ENCODE measurements around the gene AUTS2.

The AUTS2 gene

DNA sequence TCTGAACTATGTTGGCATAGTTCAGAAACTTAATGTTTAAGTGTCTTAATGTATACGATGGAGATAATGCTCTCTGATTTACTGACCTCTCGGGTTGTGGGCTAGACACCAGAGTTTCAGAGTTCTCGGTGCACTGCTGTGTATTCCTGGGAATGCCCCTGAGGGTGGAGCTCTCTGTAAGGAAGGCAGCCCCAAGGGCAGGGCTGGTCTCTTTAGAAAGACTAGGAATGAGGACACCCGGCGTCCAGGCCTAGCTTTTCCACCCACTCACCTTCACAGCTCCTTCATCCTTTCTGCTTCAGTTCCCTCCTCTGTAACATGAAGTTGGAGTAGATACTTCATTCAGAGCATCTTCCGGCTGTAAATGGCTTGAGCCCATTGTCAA, 997.1 kb downstream of the AUTS2 start:
- DNase-seq (ENCODE audit: extremely low spot score, insufficient read length, low read depth) (no peak), FAIRE-seq (no peak)

DNA sequence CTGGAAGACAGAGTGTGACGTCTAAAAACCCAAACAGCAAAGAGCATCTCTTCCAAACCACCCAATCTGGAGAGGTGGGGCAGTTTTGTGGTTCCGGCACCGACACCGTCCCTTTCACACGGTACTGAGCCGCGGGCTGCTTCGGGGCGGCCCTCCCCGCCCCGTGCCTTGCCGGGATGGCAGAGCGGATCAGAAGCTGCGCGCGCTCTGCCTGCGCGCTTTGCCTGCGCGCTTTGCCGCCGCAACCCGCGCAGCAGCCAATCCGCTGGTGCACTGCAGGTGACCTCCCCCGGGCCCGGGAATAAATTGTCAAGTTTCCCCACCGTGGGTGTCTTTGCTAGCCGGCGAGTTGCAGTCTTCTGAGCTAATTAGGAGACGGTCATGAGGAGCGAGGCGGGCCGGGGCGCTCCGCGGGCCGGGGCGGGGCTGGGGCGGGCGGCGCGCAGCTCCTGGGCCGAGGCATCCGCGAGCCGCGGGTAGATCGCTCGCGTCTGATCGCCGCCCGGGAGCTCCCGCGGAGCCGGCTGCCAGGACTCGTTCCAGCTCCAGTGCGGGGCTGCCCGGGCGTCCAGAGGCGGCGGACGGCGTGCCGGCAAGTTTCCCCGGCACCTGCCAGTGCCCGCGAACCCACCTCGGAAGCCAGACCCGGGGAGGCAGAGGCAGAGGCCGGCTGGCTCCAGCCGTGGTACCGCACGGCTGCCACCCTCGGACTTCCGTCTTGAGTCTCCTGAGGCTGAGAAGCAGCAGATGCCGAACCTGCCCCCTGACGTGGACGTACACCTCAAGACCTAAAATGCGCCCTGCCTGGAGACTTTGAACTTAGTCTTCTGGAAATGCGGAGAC, 997.7 kb downstream of the AUTS2 start:
- FAIRE-seq (no peak), DNase-seq (ENCODE audit: extremely low spot score, insufficient read length, low read depth) (no peak)

DNA sequence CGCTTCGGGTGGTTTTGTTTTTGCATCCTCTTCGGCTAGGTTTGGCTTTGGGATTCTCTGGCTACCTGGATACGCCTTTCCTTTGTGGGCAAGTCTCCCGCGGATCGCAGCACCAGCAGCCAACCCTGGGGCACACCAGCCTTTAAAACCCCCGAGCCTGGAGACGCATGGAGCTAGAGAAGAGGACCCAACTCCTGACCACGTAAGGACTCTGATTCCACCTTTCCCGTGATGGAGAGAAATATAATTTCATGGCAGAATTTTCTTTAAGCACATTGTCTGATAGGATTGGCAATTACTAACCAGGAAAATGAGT, 998.3 kb downstream of the AUTS2 start:
- DNase-seq (ENCODE audit: extremely low spot score, insufficient read length, low read depth), result no peak
- FAIRE-seq, result no peak

DNA sequence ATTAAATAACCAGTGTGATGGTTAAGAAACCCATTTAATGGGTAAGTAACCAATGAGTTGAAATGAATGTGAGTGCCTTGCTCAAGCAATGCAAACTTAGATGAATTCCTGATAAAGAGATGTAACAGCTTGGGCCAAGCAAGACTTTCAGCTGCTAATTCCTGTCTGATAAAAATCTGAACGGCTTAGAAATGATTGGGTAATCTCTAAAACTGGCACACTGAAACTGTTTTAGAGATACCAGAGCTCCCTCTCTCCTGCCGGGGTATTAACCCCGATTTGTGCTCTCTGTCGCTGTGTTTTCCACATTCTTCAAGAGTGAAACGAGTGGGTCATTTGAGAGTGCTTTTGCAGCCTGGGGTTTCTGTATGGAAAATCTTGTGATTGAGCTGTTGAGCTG, 998.8 kb downstream of the AUTS2 start:
- DNase-seq (ENCODE audit: extremely low spot score, insufficient read length, low read depth) (no peak), FAIRE-seq (no peak)

DNA sequence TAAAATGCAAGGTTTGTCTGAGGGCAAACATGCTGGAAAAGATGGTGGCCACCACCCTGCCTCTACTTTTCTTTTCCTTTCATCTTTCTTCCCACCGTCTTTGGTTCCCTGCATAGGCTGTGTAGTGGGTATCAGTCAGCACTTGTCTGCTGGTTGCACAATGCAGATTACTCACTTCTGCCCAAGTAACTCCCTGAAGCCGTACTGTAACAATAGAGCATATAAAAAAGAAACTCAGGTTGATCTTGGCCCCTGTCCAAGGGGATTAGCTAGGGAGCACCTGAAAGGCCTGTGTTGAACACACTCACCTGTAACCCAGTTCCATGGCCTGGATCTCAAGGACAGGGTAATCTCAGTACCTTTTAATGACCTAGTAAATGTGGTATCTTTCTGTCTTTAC, 1000.7 kb downstream of the AUTS2 start:
- DNase-seq (ENCODE audit: extremely low spot score, insufficient read length, low read depth), result no peak
- no peak for FAIRE-seq

DNA sequence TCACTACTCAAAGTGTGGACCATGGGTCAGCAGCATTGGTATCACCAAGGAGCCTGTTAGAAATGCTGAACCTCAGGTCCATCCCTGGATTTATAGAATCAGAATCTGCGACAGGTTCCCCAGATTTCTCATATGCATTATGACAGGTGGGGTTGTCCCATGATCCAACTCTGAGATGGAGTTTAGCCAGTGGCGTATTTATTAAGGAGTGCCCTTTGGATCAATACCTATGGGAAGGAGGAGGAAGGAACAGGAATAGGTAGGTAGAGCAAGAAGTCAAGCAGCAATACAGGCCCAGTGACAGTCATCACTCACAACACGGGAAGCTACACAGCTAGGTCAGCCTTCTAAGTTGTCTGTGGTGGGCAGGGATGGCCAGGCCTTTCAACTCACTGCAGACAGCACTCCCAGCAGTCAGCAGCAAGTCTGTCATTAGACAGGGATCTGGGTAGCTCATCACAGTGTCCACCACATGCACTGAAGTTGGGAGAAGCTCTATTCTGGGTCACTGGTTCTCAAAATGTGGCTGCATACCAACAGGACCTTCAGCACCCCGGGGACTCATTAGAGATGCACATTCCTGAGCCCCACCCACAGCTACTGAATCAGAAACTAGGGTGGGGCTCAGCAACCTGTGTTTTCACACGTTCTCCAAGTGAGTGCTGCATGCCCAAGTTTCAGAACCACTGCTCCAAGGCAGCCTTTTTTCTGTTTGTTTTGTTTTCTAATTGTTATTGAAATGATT, 1001.3 kb downstream of the AUTS2 start:
- FAIRE-seq (no peak), DNase-seq (ENCODE audit: extremely low spot score, insufficient read length, low read depth) (no peak)

DNA sequence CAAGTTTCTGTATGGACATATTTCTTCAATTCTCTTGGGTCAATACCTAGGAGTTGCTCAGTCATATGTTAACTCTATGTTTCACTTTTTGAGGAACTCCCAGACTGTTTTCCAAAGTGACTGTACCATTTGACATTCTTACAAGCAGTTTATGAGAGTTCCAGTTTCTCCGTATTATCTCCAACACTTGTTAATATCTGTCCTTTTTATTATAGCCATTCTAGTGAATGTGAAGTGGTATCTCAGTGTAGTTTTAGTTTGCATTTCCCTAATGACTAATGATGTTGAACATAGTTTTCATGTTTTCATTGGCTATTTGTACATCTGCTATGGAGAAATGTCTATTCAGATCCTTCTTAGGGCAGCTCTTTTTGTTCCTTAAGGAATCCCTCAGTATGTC, 1002.7 kb downstream of the AUTS2 start:
- FAIRE-seq, result no peak
- no peak for DNase-seq (ENCODE audit: extremely low spot score, insufficient read length, low read depth)

DNA sequence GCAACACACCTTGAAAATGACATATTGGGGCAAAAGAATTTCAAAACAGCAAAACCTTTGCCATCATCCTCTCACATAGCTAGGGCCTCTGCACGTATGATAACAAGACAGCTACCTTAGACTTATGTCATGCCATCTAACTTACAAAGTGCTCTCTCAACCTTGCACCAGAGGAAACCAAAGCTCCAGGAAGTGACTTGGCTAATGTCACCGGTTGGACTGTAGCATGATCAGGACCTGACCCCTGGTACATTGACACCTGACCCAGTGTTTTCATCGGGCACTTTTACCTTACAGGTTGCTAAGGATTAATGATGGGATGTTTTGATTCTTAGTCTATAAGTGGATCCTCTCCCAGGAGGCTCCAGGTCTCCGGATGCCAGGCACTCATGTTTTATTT, 1003.8 kb downstream of the AUTS2 start:
- no peak for DNase-seq (ENCODE audit: extremely low spot score, insufficient read length, low read depth)
- no peak for FAIRE-seq

DNA sequence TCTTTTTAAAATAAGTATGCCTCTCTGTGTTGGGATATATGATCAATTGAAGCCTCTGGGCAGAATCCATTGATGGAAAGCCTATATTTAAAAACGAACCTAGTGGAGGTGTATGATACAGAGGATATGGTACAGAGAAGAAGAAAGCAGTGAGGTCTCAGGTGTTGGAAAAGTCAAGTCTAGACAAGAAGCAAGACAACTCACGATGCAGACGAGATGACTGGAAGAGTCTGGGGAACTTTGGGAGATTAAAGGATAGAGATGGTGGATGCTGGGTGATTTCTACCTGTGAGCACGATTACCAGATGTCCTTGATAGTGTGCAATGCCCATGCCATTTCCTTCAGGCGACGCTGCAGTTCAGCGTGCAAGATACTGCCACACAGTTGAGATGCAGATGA, 1009.0 kb downstream of the AUTS2 start:
- FAIRE-seq, result no peak
- DNase-seq (ENCODE audit: extremely low spot score, insufficient read length, low read depth), result no peak

DNA sequence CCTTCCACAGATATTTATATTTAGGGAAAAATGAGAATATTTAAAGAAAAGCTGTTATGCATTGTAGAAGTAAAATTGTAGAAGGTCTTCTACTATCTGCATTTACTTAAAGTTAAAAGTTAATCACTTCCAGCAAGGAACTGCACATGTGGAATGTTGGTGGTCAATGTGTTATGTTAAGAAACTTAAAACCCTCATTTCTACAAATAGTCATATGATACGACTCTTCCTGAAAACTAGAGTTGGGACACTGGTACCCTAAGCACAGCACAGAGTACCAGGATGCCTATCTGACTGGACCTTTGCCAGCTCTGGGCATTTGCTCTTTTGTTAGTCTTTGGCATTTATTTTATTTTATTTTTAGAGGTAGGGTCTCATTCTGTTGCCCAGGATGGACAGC, 1009.5 kb downstream of the AUTS2 start:
- FAIRE-seq (no peak), DNase-seq (ENCODE audit: extremely low spot score, insufficient read length, low read depth) (no peak)

DNA sequence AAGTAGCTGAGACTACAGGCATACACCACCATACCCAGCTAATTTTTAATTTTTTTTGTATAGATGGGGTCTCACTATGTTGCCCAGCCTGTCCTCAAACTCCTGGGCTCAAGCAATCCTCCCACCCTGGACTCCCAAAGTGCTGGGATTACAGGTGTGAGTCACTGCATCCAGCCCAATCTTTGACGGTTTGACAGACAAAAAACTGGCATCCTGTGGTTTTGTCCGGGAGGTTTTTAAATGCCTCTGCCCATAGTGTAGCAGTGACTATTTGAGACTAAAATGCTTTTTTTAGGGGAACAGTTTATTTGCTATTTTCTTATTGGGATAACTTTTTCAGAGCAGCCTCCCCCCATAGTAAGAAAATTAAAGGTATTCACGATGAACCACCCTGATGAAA, 1010.0 kb downstream of the AUTS2 start:
- FAIRE-seq, result no peak
- no peak for DNase-seq (ENCODE audit: extremely low spot score, insufficient read length, low read depth)

DNA sequence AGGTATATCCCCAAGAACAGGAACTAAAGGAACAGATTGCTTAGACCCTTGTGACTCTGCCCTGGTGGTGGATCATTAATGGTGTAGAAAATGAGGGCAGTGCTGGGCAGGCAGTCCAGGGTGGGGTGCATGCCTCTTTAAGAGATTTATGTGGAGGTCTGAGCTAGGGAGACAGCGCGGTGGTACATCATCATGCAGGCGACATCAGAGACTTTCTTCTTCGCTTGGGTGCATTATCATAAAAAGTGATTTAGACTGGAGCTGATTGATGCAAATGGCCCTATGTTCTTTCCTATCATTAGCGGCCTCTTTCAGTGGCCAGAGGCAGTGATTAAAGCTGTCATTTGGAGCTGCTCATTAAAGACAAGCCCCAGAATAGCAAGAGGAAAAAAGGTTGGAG, 1014.5 kb downstream of the AUTS2 start:
- DNase-seq (ENCODE audit: extremely low spot score, insufficient read length, low read depth) (no peak), FAIRE-seq (no peak)

DNA sequence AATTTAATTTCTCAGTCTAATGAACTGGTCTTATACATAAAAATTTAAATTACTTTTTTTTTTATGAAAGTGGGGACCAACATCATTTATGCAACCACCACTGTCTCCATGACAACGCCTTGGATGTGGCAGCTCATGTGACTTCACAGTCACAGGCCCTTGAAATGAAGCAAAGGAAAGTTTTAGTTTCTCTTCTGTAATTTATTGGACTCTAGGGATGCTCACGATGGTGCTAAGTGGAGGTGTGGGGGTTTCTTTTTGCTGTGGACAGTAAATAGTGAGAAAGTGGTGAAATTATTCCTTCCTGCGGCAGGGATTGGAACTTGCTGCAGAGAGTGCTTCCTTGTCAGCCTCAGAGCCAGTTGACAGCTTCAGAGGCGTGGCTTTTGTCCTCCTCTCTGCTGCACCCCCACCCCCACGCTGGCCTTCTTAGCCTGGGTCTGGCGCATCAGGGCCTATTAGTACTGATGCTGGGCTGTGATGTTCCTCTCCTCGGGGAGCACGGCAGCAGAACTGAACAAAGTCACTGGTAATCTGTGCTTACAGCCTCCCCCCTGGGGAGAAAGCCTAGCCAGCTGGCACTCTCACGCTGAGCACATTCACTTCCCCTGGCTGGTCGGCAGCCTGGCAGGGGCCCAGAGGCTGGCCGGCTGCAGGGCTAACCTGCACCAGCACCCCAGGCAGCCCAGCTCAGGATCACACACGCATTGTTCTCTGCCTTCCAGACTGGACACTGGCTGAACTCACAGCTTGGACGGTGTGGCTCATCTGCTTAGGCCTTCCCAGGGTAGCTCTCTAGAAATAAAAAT, 1016.2 kb downstream of the AUTS2 start:
- DNase-seq (ENCODE audit: extremely low spot score, insufficient read length, low read depth) (no peak), FAIRE-seq (no peak)

DNA sequence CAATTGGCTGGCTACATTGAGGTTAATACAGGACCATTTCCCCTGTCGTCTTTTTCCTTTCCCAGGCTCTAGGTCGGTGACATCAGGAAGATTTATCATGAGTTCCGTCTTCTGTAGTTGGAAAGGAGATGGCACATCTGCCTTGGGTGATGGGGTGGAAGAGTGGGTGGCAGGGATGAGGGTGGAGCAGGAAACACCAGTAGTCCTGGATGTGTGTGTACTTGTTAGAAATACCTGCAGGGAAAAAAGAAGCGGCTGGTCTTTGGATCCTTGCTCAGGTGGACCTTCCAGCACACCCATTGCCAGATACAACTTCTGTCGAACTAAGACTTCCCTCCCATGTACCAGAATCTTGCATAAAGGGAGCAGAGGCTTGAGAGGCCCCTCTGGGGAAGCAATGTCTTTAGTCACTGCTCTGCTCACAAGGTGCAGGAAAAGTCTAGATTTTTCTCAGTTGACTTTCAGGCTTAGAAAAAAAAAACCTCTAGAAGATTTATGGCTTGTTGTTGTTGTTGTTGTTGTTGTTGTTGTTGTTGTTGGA, 1016.9 kb downstream of the AUTS2 start:
- FAIRE-seq (no peak), DNase-seq (ENCODE audit: extremely low spot score, insufficient read length, low read depth) (no peak)

DNA sequence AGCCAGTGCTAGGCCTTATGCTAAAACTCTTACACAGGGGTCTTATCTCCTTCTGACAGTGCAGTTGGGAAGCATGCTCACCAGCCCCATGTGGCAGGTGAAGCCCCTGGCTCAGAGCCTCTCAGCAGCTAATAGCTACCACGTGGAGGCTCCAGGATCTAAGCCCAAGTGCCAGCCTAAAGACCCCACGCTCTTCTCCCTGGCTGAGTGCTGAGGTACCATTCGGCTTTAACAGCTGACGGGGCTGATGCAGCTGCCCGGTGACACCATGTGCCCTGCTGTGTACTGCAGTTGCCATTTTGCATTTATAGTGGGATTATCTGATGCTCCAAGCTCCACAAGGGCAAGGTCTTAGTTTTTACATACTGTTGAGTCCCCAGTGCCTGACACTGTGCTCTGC, 1017.9 kb downstream of the AUTS2 start:
- DNase-seq (ENCODE audit: extremely low spot score, insufficient read length, low read depth), result no peak
- FAIRE-seq, result no peak

DNA sequence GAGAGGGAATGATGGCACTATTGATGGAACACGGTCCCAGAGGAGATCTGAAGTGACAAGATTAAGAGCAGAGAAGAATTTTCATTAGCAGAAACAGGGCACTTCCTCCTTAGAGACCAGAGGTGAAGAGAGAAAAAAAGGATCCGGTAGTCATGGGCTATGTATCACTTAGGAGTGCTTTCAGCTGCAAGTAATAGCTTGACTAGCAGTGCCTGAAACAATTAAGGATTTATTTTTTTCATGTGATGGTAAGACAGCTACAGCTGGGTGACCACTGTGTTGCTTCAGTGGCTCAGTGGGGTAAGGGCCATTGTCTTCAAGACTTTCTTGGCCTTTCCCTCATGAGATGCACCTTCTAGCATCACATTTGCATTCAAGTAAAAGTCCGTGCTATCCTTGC, 1018.5 kb downstream of the AUTS2 start:
- DNase-seq (ENCODE audit: extremely low spot score, insufficient read length, low read depth) (no peak), FAIRE-seq (no peak)

DNA sequence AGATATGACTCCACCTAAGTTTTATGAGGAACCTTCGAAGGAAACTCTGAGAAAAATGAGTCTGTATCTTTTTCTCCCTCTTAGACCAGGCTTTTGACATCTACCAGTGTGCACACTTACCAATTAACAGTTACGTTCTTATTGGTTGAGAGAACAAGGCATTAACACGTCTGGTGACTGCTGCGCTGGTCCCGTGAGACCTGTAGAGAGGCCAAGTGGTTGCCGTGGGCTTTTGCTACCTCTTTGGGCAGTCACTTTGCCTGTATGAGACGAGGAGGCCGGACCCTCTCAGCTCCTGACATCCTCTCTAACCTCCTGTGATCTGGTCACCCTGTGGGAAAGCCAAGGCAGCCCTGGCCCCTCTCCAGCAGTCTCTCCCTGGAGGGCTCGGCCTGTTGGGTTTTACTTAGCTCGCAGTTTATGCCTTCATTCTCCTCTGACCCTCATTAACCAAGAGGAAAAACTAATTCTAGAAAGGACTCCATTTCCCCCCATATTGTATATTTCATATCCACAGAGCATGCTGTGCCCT, 1019.8 kb downstream of the AUTS2 start:
- DNase-seq (ENCODE audit: extremely low spot score, insufficient read length, low read depth), result no peak
- no peak for FAIRE-seq

DNA sequence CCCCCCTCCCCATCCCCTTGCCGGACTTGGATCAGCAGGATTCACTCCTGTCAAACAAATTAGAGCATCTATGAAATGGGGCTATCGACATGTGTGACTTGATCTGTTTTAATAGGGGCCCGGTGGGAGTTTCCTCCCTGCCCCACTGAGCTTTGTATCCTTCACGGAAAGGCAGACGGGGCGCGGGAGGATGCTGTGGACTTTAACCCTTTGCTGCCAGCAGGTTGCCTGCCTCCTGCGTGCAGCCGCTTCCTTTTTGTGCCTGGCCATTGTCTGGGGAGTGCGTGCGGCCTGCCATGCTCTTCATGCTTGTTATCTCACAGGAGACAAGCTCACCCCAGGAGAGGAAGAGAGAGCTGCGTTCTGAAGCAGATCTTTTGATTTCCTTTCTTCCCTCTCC, 1020.9 kb downstream of the AUTS2 start:
- FAIRE-seq (no peak), DNase-seq (ENCODE audit: extremely low spot score, insufficient read length, low read depth) (no peak)

DNA sequence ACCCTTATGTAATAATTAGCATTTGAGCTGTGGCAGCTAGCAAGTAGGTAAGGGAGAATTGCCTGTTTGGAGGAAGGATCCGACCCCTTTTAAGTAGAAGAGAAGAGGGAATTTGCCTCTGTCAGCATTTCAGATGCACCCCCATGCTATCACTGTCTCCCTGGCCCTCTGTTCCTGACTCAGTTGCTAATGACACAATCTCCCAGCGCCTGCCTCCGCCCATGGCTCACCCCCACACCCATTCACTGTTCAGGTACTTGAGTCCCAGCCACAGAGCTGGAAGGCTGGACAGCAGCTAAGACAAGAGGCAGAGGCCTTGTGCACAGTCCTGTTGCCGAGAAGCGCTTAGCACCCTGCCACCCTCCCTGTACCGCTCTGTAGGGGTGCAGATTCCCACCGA, 1021.4 kb downstream of the AUTS2 start:
- DNase-seq (ENCODE audit: extremely low spot score, insufficient read length, low read depth) (no peak), FAIRE-seq (no peak)

DNA sequence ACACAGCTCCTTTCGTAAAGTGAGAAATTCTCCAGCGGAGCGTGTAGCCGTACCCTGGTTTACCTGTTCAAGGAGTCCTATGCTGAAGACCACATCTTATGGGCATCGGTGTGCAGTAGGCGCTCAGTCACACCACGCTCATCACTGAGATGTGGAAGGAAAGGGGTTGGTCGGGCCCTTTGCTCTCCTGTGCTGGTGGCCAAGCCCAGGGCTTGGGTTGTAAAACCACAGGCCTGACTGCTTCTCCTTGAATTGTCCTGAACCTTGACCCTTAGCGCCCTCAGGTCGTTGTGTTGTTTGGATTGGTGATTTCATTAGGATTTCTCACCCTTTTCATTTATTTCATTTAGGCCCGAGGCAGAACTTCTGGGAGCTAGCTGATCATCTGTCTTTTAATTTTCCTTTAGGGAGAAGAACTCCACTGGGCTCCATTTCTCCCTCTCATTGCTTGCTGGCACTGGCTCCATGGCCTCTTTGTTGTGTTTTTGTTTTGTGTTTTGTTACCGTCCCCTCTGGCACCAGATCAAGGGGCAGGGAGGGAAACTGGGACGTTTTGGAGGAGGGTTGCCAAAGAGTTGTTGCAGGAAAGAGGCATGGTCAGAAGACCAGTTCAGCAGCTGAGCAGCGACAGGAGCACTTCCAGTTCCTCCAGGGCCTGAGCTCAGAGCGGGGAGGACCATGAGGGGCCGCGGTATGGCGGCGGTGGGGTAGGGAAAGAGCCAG, 1022.2 kb downstream of the AUTS2 start:
- FAIRE-seq (no peak), DNase-seq (ENCODE audit: extremely low spot score, insufficient read length, low read depth) (no peak)
